ENCODE results near the gene ADGRL2.

- TF ChIP-seq CTCF (IDR thresholded peaks at IDR 0.05; ENCODE audit: insufficient read depth, low read depth, low read length) = no peak
- TF ChIP-seq EZH2 (IDR thresholded peaks at IDR 0.05; ENCODE audit: insufficient read depth, low read length) = no peak
Measured at GRCh38 chr1:81874940-81875339, 74.2 kb downstream of the ADGRL2 start.

Measured in astrocyte (in vitro differentiated cells and primary cell).